HG03095 (cell line): ENCODE measurements around the gene DNAL1.

Source experiments
- ATAC-seq: cut with Tn5 transposase; IDR thresholded peaks from one replicate; pipeline ENCODE4 v1.9.1; 2021; ENCODE audit warnings: moderate library complexity; ENCODE audit not compliant: unreplicated experiment

Gene DNAL1

DNA sequence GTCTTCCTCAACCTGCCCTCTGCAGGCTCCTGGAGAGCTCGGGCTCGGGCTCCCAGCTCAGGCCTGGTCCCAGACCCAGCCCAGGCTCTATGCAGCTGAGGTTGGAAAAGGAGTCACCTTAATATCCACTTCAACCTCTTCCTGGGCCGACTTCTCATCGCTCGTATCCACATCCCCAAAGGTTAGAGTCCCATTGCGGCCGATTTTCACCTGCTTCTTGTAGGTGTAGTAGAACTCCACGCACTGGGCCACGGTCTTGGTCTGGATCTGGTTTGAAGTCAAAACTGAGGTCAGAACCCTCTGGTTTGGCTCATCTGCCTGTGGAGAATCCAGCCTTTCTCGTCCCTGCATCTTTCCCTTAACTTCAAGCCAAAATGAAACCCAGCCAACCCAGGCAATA is 77.8 kb downstream of the DNAL1 start:
- no peak for ATAC-seq

DNA sequence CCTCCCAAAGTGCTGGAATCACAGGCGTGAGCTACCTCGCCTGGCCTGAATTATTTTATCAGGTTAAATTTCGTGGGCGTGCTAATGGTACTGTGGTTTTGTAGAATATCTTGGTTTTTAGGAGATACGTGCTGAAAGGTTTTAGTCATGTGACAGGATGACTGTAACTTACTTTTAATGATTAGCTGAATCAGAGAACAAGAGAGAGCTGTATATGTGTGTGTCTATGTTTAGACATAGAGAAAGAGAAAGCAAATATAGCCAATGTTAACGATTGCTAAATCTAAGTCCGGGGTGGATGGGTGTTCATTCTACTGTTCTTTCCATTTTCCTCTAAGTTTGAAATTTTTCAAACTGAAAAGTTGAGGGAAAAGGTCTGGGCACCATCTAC is 78.6 kb downstream of the DNAL1 start:
- no peak for ATAC-seq

DNA sequence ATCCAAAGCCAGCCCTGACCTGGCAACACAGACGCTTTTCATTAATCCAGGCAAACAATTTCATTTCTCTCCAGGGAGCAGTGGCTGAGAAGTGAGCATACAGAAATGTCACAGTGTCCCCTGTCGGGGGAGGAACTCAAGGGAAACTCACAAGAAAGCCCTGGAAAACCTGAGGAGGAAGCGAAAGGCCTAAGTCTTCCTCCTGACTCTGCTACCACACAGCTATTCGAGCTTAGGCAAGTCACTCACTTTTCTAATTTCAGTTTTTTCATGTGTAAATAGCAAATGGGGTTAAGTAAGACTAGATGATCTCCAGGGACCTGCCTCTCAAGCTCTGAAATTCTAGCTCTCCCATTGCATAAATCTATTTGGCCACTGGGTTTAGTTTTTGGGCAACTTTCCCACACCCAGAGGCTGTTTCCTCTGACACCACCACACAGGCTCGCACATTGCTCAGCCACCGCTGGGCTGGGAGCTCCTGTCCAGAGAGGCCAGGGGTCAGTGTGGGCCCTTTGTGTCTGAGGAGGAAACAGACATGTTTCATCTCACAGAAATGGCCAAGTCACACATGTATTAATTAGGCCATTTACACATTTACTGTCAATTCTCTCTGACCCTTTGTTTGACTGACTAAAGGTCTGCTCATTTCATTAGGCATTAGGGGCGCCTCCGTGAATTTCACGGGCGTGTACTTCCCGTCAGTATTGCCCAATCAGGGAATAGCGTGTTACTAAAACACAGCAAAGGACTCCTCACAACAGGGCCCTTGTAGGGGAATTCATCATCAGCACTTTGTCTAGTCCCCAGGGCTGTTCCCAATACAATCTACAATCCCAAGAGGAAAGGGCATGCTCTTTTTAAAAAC is 79.2 kb downstream of the DNAL1 start:
- ATAC-seq: no peak

DNA sequence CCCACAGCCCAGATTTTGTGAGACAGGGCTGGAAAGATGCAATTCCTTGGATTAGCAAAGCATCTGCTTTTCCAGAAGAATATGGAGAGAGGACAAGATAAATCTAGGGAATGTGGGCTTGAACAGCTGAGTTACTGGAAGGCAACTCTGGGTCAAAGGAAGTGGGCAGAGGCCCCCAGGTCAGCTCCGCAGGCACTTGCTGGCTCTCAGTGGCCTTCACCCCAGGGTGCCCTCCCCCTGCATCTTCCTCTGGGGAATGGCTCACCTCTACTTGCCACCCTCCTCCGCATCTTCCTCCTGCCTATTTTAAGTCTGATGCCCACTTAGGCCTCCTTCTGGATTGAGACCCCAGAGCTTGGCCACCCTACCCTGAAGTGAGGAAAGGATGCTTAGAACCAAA is 79.9 kb downstream of the DNAL1 start:
- no peak for ATAC-seq

DNA sequence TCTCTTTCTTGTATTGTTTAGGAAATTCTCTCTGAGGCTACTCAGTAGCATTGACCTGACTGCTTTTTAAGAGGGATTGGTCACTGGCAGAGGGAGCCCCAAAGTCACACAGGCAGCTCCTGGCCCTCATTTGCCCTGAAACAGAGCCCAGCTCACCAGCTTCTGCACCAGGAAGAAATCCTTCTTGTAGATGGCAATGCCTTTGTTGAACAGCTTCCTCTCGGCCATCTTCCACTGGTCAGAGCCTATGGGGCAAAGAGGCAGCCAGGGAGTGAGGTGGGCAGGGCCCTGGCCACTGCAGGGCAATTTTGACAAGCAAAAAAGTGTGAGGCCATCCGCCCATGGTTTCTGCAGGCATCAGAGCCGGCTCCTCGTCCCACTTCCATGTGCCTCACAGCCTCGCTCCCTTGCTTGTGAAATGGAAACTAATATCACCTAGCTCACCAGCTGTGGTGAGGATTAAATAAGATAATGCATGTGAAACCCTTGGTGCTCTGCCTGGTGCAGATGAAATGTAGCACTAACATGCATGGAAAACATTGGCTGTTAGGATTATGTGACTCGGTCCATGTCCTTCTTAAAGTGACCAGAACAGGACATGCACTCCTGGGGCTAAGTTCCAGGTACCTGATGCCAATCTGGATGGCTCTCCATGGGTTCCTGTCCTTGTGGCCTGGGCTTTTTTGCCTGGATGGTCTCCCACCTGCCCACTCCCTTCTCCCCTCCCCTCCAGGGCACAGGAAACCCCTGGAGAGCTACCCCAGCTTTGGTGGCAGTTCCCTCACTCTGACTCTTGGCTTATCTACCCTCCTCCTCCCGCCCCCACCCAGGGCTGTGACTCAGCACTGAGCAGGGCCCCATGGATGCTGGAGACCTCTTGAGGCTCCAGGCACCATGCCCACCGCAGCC is 80.6 kb downstream of the DNAL1 start:
- no peak for ATAC-seq

DNA sequence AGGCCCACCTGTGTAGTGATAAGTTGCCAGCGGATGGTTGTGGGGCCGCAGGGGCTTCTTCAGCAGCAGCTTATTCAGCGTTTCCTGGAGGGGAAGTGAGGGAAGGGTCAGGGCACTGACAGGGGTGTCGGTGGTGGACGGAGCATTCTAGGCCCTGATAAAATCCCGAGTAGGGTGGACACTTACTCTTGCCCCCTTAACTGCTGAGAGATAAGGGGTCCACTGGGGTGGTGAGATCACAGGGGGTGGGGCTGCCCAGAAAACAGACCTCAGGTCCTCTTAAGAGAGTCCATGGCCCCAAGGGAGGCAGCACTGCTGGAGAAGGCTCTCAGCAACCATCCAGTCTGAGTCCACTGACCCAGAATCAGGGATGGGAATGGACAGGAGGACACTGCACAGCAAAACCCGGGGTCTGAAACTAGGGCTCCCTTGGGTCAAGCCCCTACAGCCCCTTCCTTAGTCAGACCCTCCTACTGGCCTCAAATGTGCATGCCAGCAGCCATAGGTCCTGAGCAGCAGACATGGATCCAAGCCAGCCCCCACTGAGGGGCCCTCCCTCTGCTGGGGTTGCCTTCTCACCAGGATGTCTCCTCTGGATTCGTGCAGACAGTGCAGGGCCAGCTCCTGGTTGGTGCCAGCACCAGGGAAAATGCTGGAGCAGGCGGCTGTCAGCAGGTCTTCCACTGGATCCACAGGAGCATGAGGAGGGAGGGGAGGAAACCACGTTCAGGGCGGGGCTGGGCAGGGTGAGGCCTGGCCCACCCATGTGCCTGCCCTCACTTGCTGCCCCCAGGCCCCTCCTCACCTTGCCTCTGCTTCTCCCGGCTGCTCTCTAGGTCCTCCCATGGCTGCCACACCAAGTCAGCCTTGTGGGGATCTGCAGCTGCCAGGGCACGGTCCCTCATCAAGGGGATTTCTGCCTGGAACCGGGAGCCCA is 81.5 kb downstream of the DNAL1 start:
- ATAC-seq: no peak

DNA sequence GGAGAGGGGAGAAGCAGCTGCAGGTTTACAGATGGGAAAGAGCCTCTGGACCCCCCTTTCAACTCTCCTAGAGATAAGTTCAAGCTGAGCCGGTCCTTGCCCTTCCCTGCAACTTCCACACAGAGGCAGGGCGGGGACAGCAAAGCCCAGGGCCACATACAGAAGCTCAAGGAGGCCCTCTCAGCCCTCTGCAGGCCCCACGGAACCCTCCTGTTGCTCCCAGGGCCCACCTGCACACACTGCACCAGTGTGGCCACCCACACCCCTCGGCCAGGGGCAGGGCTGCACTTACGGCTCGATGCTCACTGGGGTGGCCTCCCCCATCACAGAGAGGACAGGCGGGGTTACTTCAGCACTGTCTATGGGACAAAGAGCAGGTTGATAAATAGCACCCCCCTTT is 82.4 kb downstream of the DNAL1 start:
- no peak for ATAC-seq

DNA sequence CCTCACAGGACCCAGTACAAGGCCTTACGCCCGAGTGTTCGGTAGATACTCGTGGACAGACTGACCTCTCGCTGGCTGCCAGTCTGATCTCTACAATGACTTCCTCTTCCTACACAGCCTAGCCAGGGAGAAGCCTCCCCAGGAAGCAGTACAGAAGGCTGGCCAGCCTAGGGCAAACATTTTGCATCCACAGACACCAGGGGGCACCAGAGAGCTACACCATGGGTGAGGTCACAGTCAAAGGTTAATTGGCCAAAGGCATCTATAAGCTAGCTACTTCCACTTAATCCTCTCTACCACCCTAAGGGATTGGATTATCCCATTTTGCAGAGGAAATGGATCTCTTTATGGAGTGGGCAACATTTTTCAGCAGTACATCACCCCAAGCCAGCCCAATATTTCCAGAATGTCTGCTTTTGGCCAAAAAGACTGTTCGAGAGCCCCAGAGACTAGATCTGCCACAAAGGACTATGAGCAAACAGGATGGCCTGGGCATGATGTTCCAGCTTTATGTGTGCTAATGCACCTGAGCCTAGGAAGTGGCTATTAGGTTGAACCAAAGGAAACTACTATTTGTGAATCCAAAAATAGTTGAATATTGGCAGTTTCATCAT is 84.0 kb downstream of the DNAL1 start:
- no peak for ATAC-seq

DNA sequence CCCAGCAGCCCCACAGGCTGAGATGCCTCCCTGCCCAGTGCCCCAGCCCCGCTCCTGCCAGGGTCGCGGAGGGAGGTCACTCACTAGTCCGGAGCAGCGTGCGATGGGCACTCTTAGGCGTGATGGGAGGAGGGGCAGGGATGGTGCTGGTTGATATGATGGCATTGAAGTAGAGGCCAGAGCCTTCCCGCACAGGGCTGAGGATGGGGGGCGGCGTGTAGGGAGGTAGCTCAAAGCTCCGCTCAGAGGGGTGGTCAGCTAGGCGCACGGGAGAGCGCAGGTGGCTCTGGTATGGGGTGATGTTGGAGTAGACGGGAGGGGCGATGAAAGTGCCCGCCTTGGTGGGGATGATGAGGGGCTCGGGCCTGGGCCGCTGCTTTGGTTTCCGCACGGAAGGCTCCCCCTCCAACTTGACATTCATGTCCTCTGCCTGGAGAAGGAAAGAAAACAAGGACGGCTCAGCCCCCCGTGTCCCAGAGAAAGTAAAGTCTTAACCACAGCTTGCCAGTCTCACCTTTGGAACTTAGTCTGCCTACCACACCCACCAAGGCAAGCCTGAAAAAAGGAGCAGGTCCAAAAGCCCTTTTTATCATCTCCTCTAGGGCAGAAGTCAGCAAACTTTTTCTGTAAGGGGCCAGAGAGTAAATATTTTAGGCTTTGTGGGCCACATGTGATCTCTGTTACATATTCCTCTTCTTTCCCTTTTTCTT is 84.9 kb downstream of the DNAL1 start:
- ATAC-seq: no peak

DNA sequence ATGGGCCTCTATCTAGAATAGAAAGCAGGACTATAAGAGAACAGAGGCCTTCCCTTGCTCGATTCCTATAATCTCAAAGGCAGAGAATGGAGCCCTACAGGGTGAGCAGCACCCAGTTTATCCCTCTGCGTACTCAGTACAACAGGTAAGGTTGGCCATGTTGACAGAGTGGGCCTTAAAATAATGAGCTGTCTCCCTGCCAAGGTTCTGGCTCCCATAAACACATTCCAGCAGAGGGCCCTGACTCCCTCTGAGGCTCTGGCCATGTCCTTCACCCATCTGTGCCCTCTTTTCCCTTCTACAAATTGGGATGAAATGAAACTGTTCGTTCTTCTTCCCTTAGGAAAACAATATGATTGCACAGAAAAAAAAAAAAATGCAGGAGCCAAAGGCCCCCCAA is 86.3 kb downstream of the DNAL1 start:
- ATAC-seq: no peak

DNA sequence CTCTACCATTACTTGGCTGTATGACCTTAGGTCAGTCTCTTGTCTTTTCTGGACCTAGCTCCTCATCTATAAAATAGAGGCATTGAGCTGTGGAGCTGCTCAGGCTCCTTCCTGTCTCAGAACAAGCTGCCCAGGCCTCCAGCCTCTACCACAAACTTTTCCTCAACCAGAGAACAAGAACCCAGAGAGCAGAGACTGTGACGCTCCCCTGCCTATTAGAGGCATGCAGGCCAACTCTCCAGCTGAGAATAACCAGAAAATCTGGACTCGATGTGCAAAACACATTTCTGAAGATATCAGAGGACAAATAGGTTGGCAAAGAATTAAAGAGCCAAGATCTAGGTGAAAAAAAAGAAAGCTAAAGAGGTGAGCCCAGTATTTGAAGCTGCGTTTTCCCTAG is 87.2 kb downstream of the DNAL1 start:
- ATAC-seq: no peak

DNA sequence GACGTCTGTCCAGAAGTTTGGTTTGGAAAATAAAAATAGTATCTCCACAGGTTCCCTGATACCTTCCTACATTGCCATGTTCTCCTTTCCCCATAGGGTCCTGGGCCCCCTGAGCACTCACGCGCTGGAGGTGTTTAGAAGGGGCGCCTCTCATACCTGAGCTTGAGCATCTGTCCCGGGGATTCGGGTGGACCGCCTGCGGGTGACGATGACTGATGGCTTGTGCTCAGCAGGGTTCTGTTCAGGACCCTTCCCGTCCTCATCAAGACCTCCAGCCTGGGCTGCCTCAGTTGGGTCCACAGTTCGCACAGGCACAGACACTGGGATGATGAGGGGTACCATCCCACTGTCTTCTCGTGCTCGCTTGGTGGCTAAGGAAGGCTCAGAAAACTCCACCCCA is 92.1 kb downstream of the DNAL1 start:
- ATAC-seq: no peak

DNA sequence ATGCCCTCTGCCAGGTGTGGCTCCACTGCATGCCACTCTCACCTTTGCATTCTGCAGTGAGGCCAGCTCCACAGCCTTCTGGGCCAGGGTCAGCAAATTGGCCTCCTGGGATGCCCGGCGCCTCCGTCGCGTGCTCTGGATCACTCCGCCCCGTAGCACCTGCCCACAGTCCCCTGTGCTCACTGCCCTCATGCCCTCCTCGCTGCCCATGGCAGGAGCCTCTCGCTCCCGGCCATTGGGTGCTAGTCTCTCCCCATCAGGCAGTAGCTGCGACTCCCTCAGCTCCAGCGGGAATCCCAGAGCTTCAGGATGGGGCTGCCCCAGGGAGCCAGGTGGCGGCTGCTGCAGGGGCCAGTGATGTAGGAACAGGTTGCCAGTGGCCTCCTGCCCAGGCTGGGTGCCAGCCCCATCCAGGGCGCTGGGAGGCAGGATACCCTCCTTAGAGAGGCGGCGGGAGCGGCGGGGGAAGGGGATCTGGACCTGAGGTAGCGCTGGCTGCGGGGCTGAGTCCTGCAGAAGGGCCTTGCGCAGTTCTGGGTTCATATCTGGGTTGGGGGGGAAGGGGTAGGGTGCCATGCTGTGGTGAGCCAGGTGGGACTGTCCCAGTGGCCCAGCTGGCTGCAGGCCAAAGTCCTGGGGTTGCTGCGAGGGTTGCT is 93.9 kb downstream of the DNAL1 start:
- no peak for ATAC-seq

DNA sequence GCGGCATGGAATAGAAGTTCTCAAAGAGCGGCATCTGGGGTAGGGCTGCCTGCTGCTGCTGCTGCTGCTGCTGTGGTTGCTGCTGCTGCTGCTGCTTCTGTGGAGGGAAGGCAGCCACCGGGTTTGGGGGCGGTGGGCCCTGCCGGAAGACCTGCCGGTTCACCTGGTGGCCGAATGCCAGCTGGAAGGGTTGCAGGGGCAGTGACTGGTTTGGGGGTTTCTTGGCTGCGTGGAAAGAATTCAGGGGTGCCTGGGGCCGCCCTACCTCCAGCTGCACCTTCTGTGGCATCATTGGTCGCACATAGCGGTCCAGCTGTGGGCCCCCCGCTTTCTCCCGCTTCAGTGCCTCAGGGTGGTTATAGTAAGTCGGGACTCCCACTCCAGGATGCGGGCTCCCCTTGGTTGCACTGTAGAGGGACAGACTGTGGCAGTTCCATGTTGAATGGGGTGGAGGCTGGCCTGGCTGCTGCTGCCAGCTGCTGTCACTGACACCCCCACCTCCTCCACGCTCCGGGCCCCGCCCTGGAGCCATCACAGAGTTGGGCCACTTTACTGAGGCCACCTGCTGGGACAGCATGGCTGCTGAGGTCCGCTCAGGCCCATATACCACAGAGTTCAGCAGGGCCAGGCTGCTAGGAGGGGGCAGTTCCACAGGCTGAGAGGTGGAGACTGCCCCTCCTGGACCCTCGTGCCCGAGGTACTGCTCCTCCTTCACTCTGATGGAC is 94.5 kb downstream of the DNAL1 start:
- ATAC-seq: no peak

DNA sequence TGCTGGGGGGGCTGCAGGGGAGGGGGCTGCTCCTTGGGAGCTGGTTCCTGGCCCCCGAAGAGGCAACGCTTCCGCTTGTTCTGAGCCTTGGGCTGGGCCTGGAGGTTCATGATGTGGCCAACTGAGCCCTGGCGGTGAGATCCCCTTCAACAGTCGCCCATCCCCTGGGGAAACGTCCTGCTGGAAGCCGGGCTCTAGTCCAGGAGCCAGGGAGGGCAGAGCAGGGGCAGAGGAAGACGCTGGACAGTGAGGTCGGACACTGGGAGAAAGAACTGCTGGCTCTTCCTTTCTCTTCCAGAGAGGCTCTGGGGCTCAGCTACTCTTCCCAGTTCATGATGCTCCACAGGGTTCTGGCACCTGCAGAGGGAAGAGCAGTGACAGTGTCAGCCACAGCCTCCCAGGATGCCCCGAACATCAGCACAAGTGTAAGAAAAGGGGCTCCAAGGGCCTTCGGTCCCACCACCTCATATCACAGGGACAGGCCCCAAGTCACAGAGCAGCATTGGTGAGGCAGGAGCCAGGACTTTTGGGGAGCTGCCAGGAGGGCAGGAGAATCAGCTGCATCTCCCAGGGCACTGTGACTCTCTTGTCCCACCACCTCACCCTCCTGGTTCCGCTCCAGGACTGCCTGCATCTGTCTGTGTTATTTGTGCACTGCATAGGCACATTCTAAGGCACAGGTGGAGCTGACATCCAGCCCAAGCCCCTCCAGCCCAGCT is 95.3 kb downstream of the DNAL1 start:
- no peak for ATAC-seq

DNA sequence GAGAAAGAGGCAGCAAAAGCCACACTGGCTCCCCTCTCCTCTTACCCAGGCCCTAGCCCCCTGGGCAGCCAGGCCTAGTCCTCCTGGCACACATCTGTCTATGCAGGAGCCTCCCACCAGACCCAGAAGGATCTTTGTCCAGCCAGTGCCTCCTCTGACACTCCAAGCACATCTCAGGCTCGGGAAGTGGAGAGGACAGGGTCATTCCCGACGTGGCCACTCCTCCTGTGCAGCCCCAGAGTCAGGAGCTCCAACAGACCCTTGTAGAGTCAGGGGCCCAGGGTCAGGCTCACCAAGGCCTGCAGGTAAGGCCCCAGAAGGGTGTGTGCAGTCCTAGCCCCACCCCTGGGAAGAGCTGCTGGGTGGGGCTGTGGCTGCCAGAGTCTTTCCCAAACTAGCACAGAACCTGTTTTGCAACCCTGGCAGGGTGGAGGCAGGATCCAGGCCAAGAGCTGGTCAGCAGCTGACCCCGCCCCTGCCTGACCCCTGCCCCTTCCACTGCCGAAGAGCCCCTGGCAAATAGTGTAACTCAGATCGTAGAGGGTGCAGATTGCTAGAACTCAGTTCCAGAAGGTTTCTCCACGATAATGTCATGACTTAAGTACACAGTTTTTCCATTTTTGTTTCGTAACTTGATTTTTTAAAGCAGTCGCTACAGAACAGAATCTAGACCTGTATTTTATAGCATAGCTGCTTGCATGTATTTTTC is 96.0 kb downstream of the DNAL1 start:
- no peak for ATAC-seq

DNA sequence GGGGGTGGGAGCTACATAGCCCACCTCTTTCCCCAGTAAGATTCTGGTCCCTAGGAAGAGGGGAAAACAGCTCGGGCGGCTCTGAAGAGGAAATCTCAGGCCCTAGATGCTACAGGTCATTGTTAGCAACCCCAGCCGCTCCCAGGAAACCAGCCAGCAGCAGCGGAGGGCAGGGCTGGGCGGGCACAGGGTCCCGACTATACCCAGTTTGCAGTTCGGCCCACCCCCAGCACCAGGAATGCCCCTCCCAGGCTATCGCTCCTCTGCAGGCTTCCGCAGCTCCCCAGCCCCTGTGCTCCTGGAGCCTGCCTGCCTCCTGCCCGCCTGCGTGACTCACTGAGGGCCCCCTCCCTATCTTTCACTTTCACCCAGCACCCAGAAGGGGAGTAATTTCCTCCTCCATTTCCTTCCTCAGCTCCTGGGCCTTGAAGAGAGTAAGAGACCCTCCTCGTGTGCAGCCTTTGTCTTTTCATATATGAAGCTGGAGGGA is 96.6 kb downstream of the DNAL1 start:
- no peak for ATAC-seq
